Occipital lobe (tissue), 2 donors: ENCODE data around the gene RANBP9. TPM values are rescaled to one million over a fixed set of nuclear protein-coding genes. Genes with fewer than 3 reads are reported as not detected.

ENCODE experiments used
- DNase-seq: peaks from one replicate; lab custom pipeline; 2025; lab: John Stamatoyannopoulos, UW
- total RNA-seq: library from RNA; depleted of rRNA; stranded (reverse); fragments of >200 nt; gene quantifications from one replicate; pipeline ENCODE4 v1.2.3, GENCODE V29; 2014

Gene RANBP9
- total RNA-seq, 1 donor from 2014 or later: 90.5 TPM

GRCh38 chr6:13678255-13678983 lies 33.2 kb downstream of the RANBP9 start:
- DNase-seq: no peak

DNA sequence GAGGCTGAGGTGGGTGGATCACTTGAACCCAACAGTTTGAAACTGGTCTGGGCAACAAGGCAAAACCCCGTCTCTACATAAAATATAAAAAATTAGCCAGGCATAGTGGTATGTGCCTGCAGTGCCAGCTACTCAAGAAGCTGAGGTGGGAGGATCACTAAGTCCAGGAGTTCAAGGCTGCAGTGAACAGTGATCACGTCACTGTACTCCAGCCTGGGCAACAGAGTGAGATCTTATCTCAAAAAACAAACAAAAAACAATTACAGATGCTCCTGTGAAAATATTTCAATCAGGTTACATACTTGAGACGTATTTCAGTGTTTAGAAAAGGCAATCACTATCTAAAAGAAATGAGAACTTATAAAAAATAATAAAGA lies 33.8 kb downstream of the RANBP9 start:
- DNase-seq: no peak

DNA sequence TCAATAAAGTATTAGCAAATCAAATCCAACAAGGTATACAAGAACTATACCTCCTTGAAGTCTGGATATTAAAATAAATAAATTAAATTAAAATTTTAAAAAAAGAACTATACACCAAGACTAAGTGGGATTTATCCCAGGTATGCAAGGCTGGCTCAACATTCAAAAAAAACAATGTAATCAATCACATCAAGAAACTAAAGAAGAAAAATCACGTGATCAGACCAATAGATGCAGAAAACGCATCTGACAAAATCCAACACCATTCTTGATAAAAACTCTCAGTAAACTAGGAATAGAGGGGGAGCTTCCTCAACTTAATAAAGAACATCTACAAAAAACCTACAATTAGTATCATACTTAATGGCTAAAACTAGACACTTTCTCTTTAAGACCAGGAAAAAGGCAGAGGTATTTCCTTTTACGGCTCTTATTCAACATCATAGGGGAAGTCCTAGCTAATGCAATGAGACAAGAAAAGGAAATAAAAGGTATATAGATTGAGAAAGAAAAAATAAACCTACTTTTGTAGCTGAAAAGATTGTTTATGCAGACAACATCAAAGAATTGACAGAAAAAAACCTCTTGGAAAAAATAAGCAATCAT lies 35.0 kb downstream of the RANBP9 start:
- DNase-seq: no peak

- no peak for DNase-seq
Measured at GRCh38 chr6:13674533-13675190, 37.0 kb downstream of the RANBP9 start.

DNA sequence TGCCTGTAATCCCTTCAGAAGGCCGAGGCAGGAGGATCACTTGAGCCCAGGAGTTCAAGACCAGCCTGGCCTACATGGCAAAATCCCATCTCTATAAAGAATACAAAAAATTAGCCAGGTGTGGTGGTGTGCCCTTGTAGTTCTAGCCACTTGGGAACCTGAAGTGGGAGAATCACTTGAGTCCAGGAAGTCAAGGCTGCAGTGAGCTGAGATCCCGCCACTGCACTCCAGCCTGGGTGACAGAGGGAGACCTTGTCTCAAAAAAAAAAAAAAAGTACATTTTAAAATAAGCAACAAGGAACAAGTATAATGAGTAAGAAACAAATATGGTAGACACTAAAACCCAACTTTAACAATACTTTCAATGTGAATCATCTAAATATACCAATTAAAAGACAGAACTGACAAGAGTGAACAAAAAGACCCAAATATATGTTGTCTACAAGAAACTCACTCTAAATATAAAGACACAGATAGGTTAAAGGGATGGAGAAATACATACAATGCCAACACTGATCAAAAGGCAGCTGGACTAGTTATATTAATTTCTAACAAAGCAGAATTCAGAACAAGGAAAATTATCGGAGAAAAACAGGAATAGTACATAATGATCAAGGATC lies 37.7 kb downstream of the RANBP9 start:
- no peak for DNase-seq

- DNase-seq: no peak
Measured at GRCh38 chr6:13673368-13673767, 38.3 kb downstream of the RANBP9 start.

DNA sequence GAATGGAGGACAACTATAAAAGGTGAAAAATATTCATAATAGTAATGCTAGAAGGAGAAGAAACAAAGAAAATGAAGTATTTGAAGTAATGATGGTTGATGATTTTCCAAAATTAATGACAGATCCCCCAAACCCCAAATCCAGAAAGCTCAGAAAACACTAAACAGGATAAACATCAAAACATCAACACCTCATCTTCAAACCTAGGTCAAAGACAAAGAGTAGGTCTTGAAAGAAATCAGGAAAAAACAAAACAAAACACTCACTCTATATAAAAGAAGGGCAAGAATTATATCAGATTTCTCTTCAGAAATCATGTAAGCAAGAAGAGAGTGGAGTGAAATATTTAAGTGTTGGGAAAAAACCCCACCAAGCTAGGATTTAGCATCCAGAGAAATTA lies 38.7 kb downstream of the RANBP9 start:
- DNase-seq: no peak

DNA sequence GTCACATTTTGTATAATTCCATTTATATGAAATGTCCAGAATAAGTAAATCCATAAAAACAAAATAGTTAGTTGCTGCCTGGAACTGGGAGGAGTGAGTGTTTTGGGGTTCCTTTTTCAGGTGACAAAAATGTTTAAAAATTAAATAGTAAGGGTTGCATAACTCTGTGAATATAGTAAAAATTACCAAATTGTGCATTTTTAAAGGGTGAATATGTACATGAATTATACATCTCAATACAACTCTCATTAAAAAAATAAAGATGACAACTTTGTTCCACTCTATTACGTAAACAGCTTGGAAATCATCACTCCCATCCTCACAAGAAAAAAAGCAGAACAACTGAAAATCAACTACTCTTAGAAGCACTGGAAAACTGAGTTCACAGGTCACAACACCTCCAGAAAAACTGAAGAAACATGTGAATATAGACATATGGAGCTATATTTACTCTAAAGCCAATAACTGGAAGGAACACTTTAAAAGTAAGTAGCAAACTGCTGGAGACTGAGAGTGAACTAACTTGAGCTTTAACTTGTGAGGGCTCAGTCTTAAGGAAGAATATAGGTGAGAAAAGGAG lies 40.0 kb downstream of the RANBP9 start:
- no peak for DNase-seq

DNA sequence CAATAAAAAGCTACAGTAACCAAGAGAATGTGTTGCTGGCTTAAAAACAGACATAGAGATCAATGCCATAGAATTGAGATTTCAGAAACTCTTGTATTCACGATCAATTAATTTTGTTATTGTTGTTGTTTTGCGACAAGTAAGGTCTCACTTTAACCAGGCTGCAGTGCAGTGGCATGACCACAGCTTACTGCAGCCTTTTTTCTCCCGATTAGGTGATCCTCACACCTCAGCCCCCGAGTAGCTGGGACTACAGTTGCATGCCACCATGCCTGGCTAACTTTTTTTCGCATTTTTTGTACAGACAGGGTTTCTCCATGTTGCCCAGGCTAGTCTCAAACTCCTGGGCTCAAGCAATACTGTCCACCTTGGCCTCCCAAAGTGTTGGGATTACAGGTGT lies 42.2 kb downstream of the RANBP9 start:
- no peak for DNase-seq

DNA sequence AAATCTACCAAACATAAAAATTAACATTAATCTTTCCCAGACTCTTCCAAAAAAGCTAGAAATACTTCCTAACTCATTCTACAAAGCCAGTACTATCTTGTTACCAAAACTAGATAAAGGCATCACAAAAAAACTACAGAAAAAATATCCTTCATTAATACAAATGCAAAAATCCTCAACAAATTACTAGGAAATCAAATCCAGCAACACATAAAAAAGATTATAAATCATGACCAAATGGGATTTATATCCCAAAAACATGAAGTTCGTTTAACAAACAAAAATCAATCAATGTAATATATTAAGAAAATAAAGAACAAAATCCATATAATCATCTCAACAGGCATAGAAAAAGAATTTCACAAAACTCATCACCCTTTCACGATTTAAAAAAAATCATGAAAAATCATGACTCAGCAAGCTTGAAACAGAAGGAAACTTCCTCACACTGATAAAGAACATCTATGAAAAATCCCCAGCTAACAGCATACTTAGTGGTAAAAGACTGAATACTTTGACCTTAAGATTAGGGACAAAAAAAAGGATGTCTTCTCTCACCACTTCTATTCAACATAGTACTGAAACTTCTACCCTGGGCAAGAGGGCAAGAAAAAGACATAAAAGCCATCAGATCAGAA lies 43.2 kb downstream of the RANBP9 start:
- DNase-seq: no peak

DNA sequence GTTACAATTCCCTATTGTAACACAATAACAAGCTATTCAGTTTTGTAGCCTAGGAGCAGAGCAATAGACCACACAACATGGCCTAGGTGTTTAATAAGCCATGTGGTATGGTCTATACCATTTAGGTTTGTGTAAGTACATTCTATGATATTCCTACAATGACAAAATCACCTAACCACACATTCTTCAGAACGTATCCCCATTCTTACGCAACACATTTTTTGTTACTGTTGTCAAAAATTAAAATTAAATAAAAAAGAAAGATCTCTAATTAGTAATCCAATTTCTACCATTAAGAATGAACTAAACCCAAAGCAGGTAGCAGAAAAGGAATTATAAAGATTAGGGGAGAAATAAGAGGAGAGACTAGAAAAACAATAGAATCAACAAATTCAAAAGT lies 44.0 kb downstream of the RANBP9 start:
- no peak for DNase-seq

GRCh38 chr6:13666194-13667105 lies 45.2 kb downstream of the RANBP9 start:
- no peak for DNase-seq

DNA sequence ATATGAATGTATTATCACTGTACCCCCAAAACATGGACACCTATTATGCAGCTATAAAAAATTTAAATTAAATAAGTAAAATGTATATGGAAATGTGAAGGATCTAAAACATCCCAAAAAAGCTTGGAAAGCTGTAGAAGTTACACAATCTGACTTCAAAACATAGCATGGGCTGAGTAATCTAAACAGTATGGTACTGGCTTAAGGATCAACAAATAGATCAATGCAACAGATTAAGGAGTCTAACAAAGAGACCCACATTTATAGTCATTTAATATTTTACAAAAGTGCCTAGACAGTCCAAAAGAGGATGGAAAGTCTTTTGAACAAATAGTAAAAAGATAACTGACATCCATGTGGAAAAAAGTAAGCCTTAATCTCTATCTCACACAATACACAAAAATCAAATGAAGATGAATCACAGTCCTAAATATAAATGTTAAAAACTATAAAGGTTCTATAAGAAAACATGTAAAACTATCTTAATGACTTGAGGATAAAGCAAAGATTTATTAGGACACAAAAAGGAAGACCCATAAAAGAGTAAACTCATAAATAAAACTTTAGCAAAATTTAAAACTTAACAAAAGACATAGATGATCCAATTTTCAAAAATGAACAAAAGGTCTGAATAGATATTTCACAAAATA lies 46.8 kb downstream of the RANBP9 start:
- no peak for DNase-seq

DNA sequence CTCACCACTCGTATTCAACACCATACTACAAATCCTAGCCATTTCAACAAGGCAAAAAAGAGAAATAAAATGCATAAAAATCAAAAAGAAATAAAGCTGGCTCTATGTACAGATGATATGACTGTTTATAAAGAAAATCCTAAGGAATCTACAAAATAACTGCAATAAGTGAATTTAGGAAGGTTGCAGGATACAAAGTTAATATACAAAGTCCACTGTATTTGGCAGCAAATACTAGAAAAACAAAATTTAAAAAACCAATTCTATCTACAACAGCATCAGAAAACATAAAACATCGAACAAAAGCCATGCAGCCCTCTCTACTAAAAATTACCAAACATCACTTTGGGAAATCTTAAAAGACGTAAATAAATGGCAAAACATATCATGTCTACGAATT lies 47.6 kb downstream of the RANBP9 start:
- DNase-seq: no peak

- no peak for DNase-seq
Measured at GRCh38 chr6:13662651-13663334, 48.8 kb downstream of the RANBP9 start.

- DNase-seq: no peak
Measured at GRCh38 chr6:13661647-13662046, 50.0 kb downstream of the RANBP9 start.

GRCh38 chr6:13660893-13661292 lies 50.7 kb downstream of the RANBP9 start:
- no peak for DNase-seq

- DNase-seq: no peak
Measured at GRCh38 chr6:13660273-13660672, 51.4 kb downstream of the RANBP9 start.

GRCh38 chr6:13655700-13656099 lies 55.9 kb downstream of the RANBP9 start:
- DNase-seq: no peak
